CD14-positive monocyte (primary cell): Measurements from ENCODE around the gene HNF1B. TPM values are rescaled to one million over a fixed set of nuclear protein-coding genes. Genes with fewer than 3 reads are reported as not detected.
"Not testable (repeated sequence)": the region's sequence is repeated elsewhere in the genome, so short reads cannot be mapped to it uniquely, and the experiment has no call there.

Experiments
- DNase-seq, 3 donors: peaks; one replicate each; pipeline ENCODE4 v3.0.0-alpha.2; 2011 to 2022
- H2AFZ ChIP-seq: 2 replicates; pipeline ENCODE4 v1.6.0; 2012; ENCODE audit warnings: mild to moderate bottlenecking, low read depth, low read length, inconsistent platforms; ENCODE audit not compliant: insufficient read depth, poor library complexity, severe bottlenecking
- H3K27ac ChIP-seq, 2 donors: 1 replicate in 1 of 2; 2 replicates in 1 of 2; pipeline ENCODE4 v1.5.1; 2012 to 2013; ENCODE audit warnings: low read length in 2 of 2, control low read depth in 1 of 2, inconsistent platforms in 1 of 2, low read depth in 1 of 2, mild to moderate bottlenecking in 1 of 2
- H3K27me3 ChIP-seq, 2 donors: one replicate each; pipeline versions ENCODE4 v1.6.0 to v1.6.1; 2011 to 2013; ENCODE audit warnings: low read length in 2 of 2; ENCODE audit not compliant: control insufficient read depth in 2 of 2, insufficient read depth in 2 of 2
- H3K36me3 ChIP-seq, 2 donors: replicated peaks in 1 of 2; 1 replicate in 1 of 2; 2 replicates in 1 of 2; pipeline versions ENCODE4 v1.5.1 to v1.6.1; 2012 to 2013; ENCODE audit warnings: low read length in 2 of 2, control low read depth in 1 of 2, inconsistent platforms in 1 of 2, mild to moderate bottlenecking in 1 of 2; ENCODE audit not compliant: insufficient read depth in 2 of 2, control insufficient read depth in 1 of 2
- H3K4me1 ChIP-seq, 2 donors: 1 replicate in 1 of 2; 2 replicates in 1 of 2; pipeline versions ENCODE4 v1.5.1 to v1.6.1; 2012 to 2013; ENCODE audit warnings: low read length in 2 of 2, control low read depth in 1 of 2, inconsistent platforms in 1 of 2, mild to moderate bottlenecking in 1 of 2, moderate library complexity in 1 of 2; ENCODE audit not compliant: insufficient read depth in 2 of 2, control insufficient read depth in 1 of 2
- H3K4me2 ChIP-seq: replicated peaks from 2 replicates; pipeline ENCODE3; 2012; ENCODE audit warnings: low read length, moderate library complexity, mild to moderate bottlenecking; ENCODE audit not compliant: poor library complexity, severe bottlenecking; ENCODE audit errors: extremely low read depth
- H3K4me3 ChIP-seq, 3 experiments: fragments of 200-600 bp in 1 of 3; sonication (generic) in 1 of 3; replicated peaks in 1 of 3; 1 replicate in 2 of 3; 2 replicates in 1 of 3; pipeline ENCODE4 v1.5.1; 2011 to 2013; ENCODE audit warnings: low read length in 3 of 3, mild to moderate bottlenecking in 3 of 3, control low read depth in 2 of 3, low read depth in 2 of 3, inconsistent platforms in 1 of 3, moderate library complexity in 1 of 3
- H3K79me2 ChIP-seq: 2 replicates; pipeline ENCODE4 v1.6.0; 2012; ENCODE audit warnings: mild to moderate bottlenecking, control low read depth, inconsistent platforms, low read length, moderate library complexity; ENCODE audit not compliant: insufficient read depth
- H3K9ac ChIP-seq: 2 replicates; pipeline ENCODE4 v1.6.0; 2017; ENCODE audit warnings: low read length, mild to moderate bottlenecking; ENCODE audit not compliant: insufficient read depth, poor library complexity, severe bottlenecking
- H3K9me3 ChIP-seq, 2 donors: replicated peaks in 1 of 2; 1 replicate in 1 of 2; 2 replicates in 1 of 2; pipeline versions ENCODE4 v1.5.1 to v1.6.1; 2012 to 2013; ENCODE audit warnings: low read length in 2 of 2, control low read depth in 1 of 2; ENCODE audit not compliant: control insufficient read depth in 1 of 2, insufficient read depth in 1 of 2
- H4K20me1 ChIP-seq: 2 replicates; pipeline ENCODE4 v1.6.0; 2012; ENCODE audit warnings: mild to moderate bottlenecking, low read length, control low read depth, moderate library complexity; ENCODE audit not compliant: insufficient read depth
- H3K27ac Mint-ChIP-seq, 7 donors: one replicate each; pipeline ENCODE4 v1.8.0; 2020; ENCODE audit warnings: mild to moderate bottlenecking in 7 of 7, mixed read lengths in 7 of 7, moderate library complexity in 6 of 7, inconsistent platforms in 2 of 7
- H3K27me3 Mint-ChIP-seq, 3 donors: one replicate each; pipeline ENCODE4 v1.8.0; 2021 to 2022; ENCODE audit warnings: low read depth in 3 of 3, mild to moderate bottlenecking in 3 of 3, mixed read lengths in 3 of 3, moderate library complexity in 3 of 3, inconsistent platforms in 1 of 3
- H3K36me3 Mint-ChIP-seq, 2 donors: one replicate each; pipeline ENCODE4 v1.8.0; 2020; ENCODE audit warnings: mixed read lengths in 2 of 2, inconsistent platforms in 1 of 2, mild to moderate bottlenecking in 1 of 2
- H3K4me1 Mint-ChIP-seq: one replicate; pipeline ENCODE4 v1.8.0; 2020; ENCODE audit warnings: mild to moderate bottlenecking, mixed read lengths
- H3K4me3 Mint-ChIP-seq, 2 donors: one replicate each; pipeline ENCODE4 v1.8.0; 2020; ENCODE audit warnings: mild to moderate bottlenecking in 2 of 2, mixed read lengths in 2 of 2, moderate library complexity in 1 of 2
- H3K9me3 Mint-ChIP-seq, 7 donors: one replicate each; pipeline ENCODE4 v1.8.0; 2020 to 2022; ENCODE audit warnings: mixed read lengths in 7 of 7, mild to moderate bottlenecking in 6 of 7, moderate library complexity in 6 of 7, inconsistent platforms in 2 of 7
- WGBS: methylation state at CpG from one replicate; pipeline ENCODE4 v1.1.5; 2013; ENCODE audit warnings: missing lambda C conversion rate; ENCODE audit not compliant: insufficient coverage; 5-methylcytosine and 5-hydroxymethylcytosine counted together
- intact Hi-C, 2 donors: fragments of 100-400 bp; cut with micrococcal nuclease; formaldehyde crosslinking; loops; one replicate each; pipeline versions ENCODE4 v1.15.0 to v1.15.1; 2023
- polyA plus RNA-seq, 3 donors: library from polyadenylated mRNA; depleted of rRNA in 1 of 3; unstranded in 2 of 3; stranded (reverse) in 1 of 3; fragments of 300-500 nt in 2 of 3; fragments of >200 nt in 1 of 3; fragmentation: Illumina TruSeq in 2 of 3; gene quantifications; 1 replicate in 2 of 3; 2 replicates in 1 of 3; pipeline ENCODE4 v1.2.3, GENCODE V29; 2012 to 2021
- TF ChIP-seq, protein P1 (sequence below): fragments of 200-600 bp; IDR thresholded peaks from one replicate; pipeline ENCODE4 v1.8.0; 2022; ENCODE audit warnings: antibody characterized with exemption, mild to moderate bottlenecking

The HNF1B gene
- polyA plus RNA-seq, 3 donors: not detected

GRCh38 chr17:37682007-37682406 lies 62.9 kb downstream of the HNF1B start:
- Mint-ChIP-seq H3K9me3 (peaks cover 2 to 8% (median 4%) of the 10 kb centered on the region in 7 donors), H3K27ac (peak overlapping the region in 1 of 7 donors; percentile 58), H3K4me1 (no peaks in the 10 kb centered on the region), H3K36me3 (no peaks in the 10 kb centered on the region), H3K27me3 (peaks cover 0 to under 1% (median under 1%) of the 10 kb centered on the region in 3 donors), H3K4me3 (no peak overlapping the region)
- Histone ChIP-seq H4K20me1 (no peaks in the 10 kb centered on the region), H3K4me3 (no peak overlapping the region), H3K27ac (no peak overlapping the region), H3K36me3 (no peaks in the 10 kb centered on the region), H3K4me1 (no peaks in the 10 kb centered on the region), H3K9me3 (no peaks in the 10 kb centered on the region), H2AFZ (no peak overlapping the region), H3K79me2 (no peaks in the 10 kb centered on the region), H3K9ac (no peak overlapping the region), H3K27me3 (no peaks in the 10 kb centered on the region), H3K4me2 (no peak overlapping the region)
- 100% methylated on average over 1 of the region's 3 CpGs for WGBS
- intact Hi-C loops: no loop called here
- no peak for DNase-seq
- TF ChIP-seq, protein P1, sequence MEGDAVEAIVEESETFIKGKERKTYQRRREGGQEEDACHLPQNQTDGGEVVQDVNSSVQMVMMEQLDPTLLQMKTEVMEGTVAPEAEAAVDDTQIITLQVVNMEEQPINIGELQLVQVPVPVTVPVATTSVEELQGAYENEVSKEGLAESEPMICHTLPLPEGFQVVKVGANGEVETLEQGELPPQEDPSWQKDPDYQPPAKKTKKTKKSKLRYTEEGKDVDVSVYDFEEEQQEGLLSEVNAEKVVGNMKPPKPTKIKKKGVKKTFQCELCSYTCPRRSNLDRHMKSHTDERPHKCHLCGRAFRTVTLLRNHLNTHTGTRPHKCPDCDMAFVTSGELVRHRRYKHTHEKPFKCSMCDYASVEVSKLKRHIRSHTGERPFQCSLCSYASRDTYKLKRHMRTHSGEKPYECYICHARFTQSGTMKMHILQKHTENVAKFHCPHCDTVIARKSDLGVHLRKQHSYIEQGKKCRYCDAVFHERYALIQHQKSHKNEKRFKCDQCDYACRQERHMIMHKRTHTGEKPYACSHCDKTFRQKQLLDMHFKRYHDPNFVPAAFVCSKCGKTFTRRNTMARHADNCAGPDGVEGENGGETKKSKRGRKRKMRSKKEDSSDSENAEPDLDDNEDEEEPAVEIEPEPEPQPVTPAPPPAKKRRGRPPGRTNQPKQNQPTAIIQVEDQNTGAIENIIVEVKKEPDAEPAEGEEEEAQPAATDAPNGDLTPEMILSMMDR: no peak

GRCh38 chr17:37679995-37680394 lies 64.9 kb downstream of the HNF1B start:
- H3K79me2 ChIP-seq, H3K4me1 Mint-ChIP-seq, DNase-seq, H4K20me1 ChIP-seq, H3K27ac Mint-ChIP-seq, H3K27ac ChIP-seq, H3K9ac ChIP-seq, H3K4me2 ChIP-seq, H3K27me3 ChIP-seq, intact Hi-C loops, H3K9me3 Mint-ChIP-seq, H3K27me3 Mint-ChIP-seq, H3K4me3 ChIP-seq, H3K4me1 ChIP-seq, H2AFZ ChIP-seq, H3K36me3 Mint-ChIP-seq, H3K4me3 Mint-ChIP-seq, H3K36me3 ChIP-seq, H3K9me3 ChIP-seq: not testable (repeated sequence)
- no CpG with 5 or more reads among the region's 2 CpGs for WGBS
